Skeletal muscle tissue (tissue), 4 donors: ENCODE data around the gene ZNF681. TPM values are rescaled to one million over a fixed set of nuclear protein-coding genes. Genes with fewer than 3 reads are reported as not detected.
"Not testable (repeated sequence)": the region's sequence is repeated elsewhere in the genome, so short reads cannot be mapped to it uniquely, and the experiment has no call there.

Experiments used
- H3K27ac ChIP-seq: one replicate; pipeline ENCODE4 v1.7.0; 2013; ENCODE audit warnings: mild to moderate bottlenecking, low read depth, low read length, inconsistent platforms
- H3K27me3 ChIP-seq, 3 donors: one replicate each; pipeline ENCODE4 v1.7.0; 2013; ENCODE audit warnings: low read length in 3 of 3; ENCODE audit not compliant: control insufficient read depth in 3 of 3, insufficient read depth in 3 of 3
- H3K36me3 ChIP-seq, 3 donors: one replicate each; pipeline ENCODE4 v1.7.0; 2013; ENCODE audit warnings: low read length in 3 of 3; ENCODE audit not compliant: control insufficient read depth in 3 of 3, insufficient read depth in 3 of 3
- H3K4me1 ChIP-seq, 3 donors: one replicate each; pipeline ENCODE4 v1.7.0; 2013; ENCODE audit warnings: low read length in 3 of 3, mild to moderate bottlenecking in 3 of 3; ENCODE audit not compliant: control insufficient read depth in 3 of 3, insufficient read depth in 3 of 3
- H3K4me3 ChIP-seq, 3 donors: one replicate each; pipeline ENCODE4 v1.7.0; 2013; ENCODE audit warnings: low read length in 3 of 3
- H3K9ac ChIP-seq, 3 donors: one replicate each; pipeline ENCODE4 v1.7.0; 2013; ENCODE audit warnings: low read length in 3 of 3, mild to moderate bottlenecking in 3 of 3, moderate library complexity in 2 of 3, low read depth in 1 of 3
- H3K9me3 ChIP-seq, 3 donors: one replicate each; pipeline ENCODE4 v1.7.0; 2013; ENCODE audit warnings: low read length in 3 of 3; ENCODE audit not compliant: control insufficient read depth in 3 of 3
- total RNA-seq: library from RNA; depleted of rRNA; stranded (reverse); fragments of >200 nt; gene quantifications from one replicate; pipeline ENCODE4 v1.2.3, GENCODE V29; 2014
- donor health status: Osteomylitis.

Gene ZNF681
- total RNA-seq, 1 donor from 2014 or later, result 1.6 TPM

GRCh38 chr19:23706657-23707056 lies 52.0 kb downstream of the ZNF681 start:
- no peaks in the 10 kb centered on the region for H3K36me3 ChIP-seq
- no peak overlapping the region for H3K4me3 ChIP-seq
- no peaks in the 10 kb centered on the region for H3K4me1 ChIP-seq
- no peaks in the 10 kb centered on the region for H3K27me3 ChIP-seq
- H3K27ac ChIP-seq, result no peak overlapping the region
- no peaks in the 10 kb centered on the region for H3K9me3 ChIP-seq
- H3K9ac ChIP-seq, result no peak overlapping the region

DNA sequence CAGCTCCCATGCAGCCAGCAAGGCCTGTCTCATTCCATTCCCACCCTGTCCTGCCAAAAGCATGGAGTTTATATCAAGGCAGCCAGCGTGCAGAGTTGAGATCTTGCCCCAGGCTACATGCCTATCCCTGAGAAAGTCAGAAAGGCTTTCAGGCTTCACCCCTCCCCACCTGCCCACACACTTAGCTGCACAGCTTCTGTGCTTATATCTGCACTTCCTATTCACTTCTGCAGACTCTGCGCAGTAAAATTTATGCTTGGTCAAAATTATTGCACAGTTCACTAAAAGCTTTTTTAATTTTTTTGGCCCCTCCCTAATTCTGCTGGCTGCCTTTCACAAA lies 59.2 kb downstream of the ZNF681 start:
- Histone ChIP-seq H3K27me3 (no peaks in the 10 kb centered on the region), H3K27ac (no peak overlapping the region), H3K36me3 (no peaks in the 10 kb centered on the region), H3K4me1 (no peaks in the 10 kb centered on the region), H3K9me3 (no peaks in the 10 kb centered on the region), H3K4me3 (no peak overlapping the region), H3K9ac (no peak overlapping the region)

DNA sequence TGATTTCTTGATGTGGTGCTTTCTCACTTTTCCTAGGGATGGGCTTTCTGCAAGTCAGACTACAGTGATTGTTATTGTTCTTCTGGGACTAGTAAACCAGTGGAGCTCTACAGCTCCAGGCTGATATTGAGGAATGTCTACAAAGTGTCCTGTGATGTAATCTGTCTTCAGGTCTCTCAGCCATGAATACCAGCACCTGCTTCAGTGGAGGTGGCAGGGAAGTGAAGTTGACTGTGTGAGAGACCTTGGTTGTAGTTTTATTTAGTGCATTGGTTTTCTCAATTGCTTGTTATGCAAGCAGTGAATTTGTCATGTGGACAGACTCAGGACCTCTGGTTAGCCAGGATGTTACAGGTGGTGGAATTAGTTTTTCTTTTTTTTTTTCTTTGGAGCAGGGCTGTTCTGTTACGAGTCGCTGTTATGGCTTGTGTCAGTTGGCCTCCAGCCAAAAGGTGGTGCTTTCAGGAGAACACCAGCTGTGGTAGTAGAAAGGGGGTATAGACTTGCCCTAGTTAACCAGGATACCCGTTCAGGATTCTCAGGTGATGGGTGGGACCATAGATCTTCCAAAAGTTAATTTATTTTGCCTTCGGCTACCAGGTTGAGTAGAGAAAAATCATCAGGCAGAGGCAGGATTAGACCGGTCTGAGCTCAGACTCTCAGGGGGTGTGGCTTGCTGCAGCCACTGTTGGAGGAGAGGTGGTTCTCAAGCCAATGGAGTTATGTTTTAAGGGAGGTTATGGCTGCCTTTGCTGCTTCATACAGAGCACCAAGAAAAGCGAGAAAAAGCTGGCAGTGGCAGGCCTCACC lies 59.8 kb downstream of the ZNF681 start:
- no peak overlapping the region for H3K4me3 ChIP-seq
- H3K4me1 ChIP-seq, result no peaks in the 10 kb centered on the region
- H3K27ac ChIP-seq, result no peak overlapping the region
- no peaks in the 10 kb centered on the region for H3K27me3 ChIP-seq
- H3K9me3 ChIP-seq, result no peaks in the 10 kb centered on the region
- no peak overlapping the region for H3K9ac ChIP-seq
- H3K36me3 ChIP-seq, result no peaks in the 10 kb centered on the region

DNA sequence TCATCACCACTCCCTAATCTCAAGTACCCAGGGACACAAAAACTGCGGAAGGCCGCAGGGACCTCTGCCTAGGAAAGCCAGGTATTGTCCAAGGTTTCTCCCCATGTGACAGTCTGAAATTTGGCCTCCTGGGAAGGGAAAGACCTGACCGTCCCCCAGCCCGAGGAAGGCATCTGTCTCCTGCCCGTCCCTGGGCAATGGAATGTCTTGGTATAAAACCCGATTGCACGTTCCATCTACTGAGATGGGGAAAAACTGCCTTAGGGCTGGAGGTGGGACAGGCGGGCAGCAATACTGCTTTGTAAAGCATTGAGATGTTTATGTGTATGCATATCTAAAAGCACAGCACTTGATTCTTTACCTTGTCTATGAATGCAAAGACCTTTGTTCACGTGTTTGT lies 65.8 kb downstream of the ZNF681 start:
- H3K27ac ChIP-seq, H3K27me3 ChIP-seq, H3K36me3 ChIP-seq, H3K4me1 ChIP-seq, H3K9ac ChIP-seq, H3K4me3 ChIP-seq, H3K9me3 ChIP-seq: not testable (repeated sequence)

Other genes with a start within 250 kb of the ZNF681 start
- 5.2 TPM for gene ZNF675, start 71.7 kb downstream of the ZNF681 start, total RNA-seq
- gene ZNF726, start 156.0 kb upstream of the ZNF681 start, total RNA-seq, result 2.6 TPM